Activated T-helper 17 cell treated with anti-CD3 and anti-CD28 coated beads, Interleukin-2, amount 50 U/mL, for 72 hours (primary cell): Measurements from ENCODE around the gene PIP4K2A. TPM values are rescaled to one million over a fixed set of nuclear protein-coding genes. Genes with fewer than 3 reads are reported as not detected.
A peak's percentile ranks its signal among the peaks of the same experiment; 100 is the strongest.
"Not testable (repeated sequence)": the region's sequence is repeated elsewhere in the genome, so short reads cannot be mapped to it uniquely, and the experiment has no call there.

Experiments
- ATAC-seq: fragments of 150-1000 bp; cut with Tn5 transposase; replicated peaks from 2 replicates; pipeline ENCODE4 v1.10.0; 2021; ENCODE audit warnings: mild to moderate bottlenecking, moderate library complexity
- H3K27ac Mint-ChIP-seq: one replicate; pipeline ENCODE4 v1.8.0; 2022; ENCODE audit warnings: mixed read lengths
- H3K27me3 Mint-ChIP-seq: one replicate; pipeline ENCODE4 v1.8.0; 2022; ENCODE audit warnings: mixed read lengths
- H3K36me3 Mint-ChIP-seq: one replicate; pipeline ENCODE4 v1.8.0; 2022; ENCODE audit warnings: low read depth, mild to moderate bottlenecking, mixed read lengths
- H3K4me1 Mint-ChIP-seq: one replicate; pipeline ENCODE4 v1.8.0; 2022; ENCODE audit warnings: mixed read lengths
- H3K4me3 Mint-ChIP-seq: one replicate; pipeline ENCODE4 v1.8.0; 2022; ENCODE audit warnings: mild to moderate bottlenecking, mixed read lengths
- H3K9me3 Mint-ChIP-seq: one replicate; pipeline ENCODE4 v1.8.0; 2022; ENCODE audit warnings: mixed read lengths
- total RNA-seq, 2 donors: library from RNA; stranded (reverse); gene quantifications; one replicate each; pipeline ENCODE4 v1.2.3, GENCODE V29; 2022

PIP4K2A gene
- total RNA-seq, 2 donors from 2014 or later: 86.1 to 111 TPM

DNA sequence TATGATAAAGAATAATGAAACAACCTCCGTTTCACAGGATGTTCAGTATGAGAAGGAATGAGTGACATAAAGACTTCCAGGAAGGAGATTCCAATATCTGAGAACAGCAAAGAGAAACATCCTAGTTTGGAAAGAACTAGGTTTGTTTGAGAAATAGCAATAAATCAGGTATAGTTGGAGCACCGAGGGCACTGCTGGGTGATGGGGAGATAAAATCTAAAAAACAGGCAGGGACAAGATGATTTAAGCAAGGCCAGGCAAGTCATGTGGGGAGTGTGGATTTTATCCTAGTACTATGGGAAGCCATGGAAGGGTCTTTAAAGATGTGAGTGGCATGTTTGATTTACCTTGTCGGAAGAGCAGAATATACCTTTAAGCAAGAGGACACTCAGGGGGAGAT is 199.4 kb downstream of the PIP4K2A start:
- Mint-ChIP-seq H3K4me1 (no peaks in the 10 kb centered on the region), H3K36me3 (no peaks in the 10 kb centered on the region), H3K9me3 (peaks cover 19% of the 10 kb centered on the region), H3K4me3 (no peak overlapping the region), H3K27me3 (peaks cover 23% of the 10 kb centered on the region), H3K27ac (no peak overlapping the region)
- no peak for ATAC-seq

DNA sequence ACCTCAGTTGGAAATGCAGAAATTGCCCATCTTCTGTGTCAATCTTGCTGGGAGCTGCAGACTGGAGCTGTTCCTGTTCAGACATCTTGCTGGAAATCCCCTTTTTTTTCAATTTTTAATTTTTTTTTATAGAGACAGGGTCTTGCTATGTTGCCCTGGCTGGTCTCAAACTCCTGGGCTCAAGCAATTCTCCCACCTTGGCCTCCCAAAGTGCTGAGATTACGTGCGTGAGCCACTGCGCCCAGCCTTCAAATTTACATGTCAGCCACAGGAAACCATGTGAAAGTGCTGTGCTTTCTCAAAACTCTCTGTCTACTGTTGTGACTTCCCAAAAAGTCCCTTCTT is 200.0 kb downstream of the PIP4K2A start:
- not testable (repeated sequence) for H3K4me1 Mint-ChIP-seq, H3K36me3 Mint-ChIP-seq, H3K27ac Mint-ChIP-seq, H3K4me3 Mint-ChIP-seq, ATAC-seq
- Mint-ChIP-seq H3K9me3 (peaks cover 19% of the 10 kb centered on the region), H3K27me3 (peaks cover 23% of the 10 kb centered on the region)

DNA sequence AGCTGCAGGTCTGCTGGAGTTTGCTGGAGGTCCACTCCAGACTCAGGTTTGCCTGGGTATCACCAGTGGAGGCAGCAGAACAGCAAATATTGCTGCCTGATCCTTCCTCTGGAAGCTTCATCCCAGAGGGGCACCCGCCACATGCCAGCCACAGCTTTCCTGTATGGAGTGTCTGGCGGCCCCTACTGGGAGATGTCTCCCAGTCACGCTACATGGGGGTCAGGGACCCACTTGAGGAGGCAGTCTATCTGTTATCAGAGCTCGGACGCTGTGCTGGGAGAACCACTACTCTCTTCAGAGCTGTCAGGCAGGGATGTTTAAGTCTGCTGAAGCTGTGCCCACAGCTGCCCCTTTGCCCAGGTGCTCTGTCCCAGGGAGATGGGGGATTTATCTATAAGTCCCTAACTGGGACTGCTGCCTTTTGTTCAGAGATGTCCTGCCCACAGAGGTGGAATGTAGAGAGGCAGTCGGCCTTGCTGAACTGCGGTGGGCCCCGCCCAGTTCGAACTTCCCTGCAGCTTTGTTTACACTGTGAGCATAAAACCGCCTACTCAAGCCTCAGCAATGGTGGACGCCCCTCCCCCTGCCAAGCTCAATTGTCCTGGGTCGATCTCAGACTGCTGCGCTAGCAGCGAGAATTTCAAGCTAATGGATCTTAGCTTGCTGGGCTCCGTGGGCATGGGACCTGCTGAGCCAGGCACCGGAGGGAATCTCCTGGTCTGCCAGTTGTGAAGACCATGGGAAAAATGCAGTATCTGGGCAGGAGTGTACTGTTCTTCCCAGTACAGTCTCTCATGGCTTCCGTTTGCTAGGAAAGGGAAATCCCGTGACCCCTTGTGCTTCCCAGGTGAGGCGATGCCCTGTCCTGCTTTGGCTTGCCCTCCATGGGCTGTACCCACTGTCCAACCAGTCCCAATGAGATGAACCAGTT is 200.6 kb downstream of the PIP4K2A start:
- H3K4me1 Mint-ChIP-seq, H3K4me3 Mint-ChIP-seq, H3K27ac Mint-ChIP-seq, H3K36me3 Mint-ChIP-seq, ATAC-seq: not testable (repeated sequence)
- peaks cover 23% of the 10 kb centered on the region for H3K27me3 Mint-ChIP-seq
- peaks cover 19% of the 10 kb centered on the region for H3K9me3 Mint-ChIP-seq

DNA sequence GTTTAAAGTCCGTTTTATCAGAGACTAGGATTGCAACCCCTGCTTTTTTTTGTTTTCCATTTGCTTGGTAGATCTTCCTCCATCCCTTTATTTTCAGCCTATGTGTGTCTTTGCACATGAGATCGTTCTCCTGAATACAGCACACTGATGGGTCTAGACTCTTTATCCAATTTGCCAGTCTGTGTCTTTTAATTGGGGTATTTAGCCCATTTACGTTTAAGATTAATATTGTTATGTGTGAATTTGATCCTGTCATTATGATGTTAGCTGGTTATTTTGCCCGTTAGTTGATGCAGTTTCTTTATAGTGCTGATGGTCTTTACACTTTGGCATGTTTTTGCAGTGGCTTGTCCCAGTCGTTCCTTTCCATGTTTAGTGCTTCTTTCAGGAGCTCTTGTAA is 202.4 kb downstream of the PIP4K2A start:
- H3K36me3 Mint-ChIP-seq, H3K4me3 Mint-ChIP-seq: not testable (repeated sequence)

DNA sequence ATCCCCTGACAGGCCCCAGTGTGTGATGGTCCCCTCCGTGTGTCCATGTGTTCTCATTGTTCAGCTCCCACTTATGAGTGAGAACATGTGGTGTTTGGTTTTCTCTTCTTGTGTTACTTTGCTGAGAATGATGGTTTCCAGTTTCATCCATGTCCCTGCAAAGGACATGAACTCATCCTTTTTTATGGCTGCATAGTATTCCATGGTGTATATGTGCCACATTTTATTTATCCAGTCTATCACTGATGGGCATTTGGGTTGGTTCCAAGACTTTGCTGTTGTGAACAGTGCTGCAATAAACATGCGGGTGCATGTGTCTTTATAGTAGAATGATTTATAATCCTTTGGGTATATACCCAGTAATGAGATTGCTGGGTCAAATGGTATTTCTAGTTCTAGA is 206.2 kb downstream of the PIP4K2A start:
- H3K27me3 Mint-ChIP-seq: peaks cover 10% of the 10 kb centered on the region
- not testable (repeated sequence) for H3K4me3 Mint-ChIP-seq, H3K4me1 Mint-ChIP-seq, H3K27ac Mint-ChIP-seq, ATAC-seq, H3K36me3 Mint-ChIP-seq, H3K9me3 Mint-ChIP-seq

More for the DNA sequence above, 202.4 kb downstream of the PIP4K2A start:
- H3K4me1 Mint-ChIP-seq, H3K27ac Mint-ChIP-seq, ATAC-seq: not testable (repeated sequence)
- Mint-ChIP-seq H3K27me3 (peaks cover 23% of the 10 kb centered on the region), H3K9me3 (peaks cover 14% of the 10 kb centered on the region)

DNA sequence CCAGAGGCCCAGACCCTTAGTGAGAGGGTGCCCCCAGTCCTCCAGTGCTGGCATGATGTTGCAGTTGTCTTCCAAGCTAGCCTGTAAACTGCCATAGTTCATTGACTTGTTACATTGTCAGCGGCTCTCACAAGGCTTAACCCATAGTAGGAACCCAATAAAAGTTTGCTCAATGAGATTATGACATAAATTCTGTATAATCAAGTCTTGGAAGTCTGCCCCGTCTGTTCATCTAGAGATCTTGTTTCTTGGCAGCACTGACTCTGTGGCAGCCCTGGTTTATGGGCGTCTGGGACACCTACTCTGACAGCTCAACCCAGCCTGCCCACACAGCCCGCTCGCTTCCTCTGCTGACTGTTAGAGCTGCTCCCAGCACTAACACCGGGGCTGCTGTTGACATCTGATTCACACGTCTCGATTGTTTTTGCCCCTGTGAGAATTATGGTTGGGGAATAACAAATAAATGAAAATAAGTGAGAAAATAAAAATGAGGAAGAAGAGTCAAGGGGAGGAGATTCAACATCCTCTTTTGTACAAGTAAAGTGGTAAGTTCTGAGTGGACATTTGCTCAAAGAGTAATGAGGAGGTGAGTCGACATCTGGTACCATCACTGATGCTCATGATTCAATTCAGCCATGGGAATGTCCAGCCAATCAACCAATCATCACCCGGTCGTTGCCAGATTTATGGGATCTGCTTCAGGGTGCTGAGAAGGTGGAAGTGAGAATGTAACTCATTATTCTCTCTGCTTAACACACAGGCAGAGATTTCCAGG is 208.3 kb downstream of the PIP4K2A start:
- Mint-ChIP-seq H3K9me3 (no peaks in the 10 kb centered on the region), H3K27ac (no peak overlapping the region), H3K4me1 (peaks cover 5% of the 10 kb centered on the region), H3K36me3 (no peaks in the 10 kb centered on the region), H3K4me3 (no peak overlapping the region), H3K27me3 (no peaks in the 10 kb centered on the region)
- peak; percentile 95 for ATAC-seq

- Mint-ChIP-seq H3K27me3 (no peaks in the 10 kb centered on the region), H3K4me3 (no peak overlapping the region), H3K9me3 (no peaks in the 10 kb centered on the region), H3K27ac (no peak overlapping the region), H3K4me1 (peaks cover 5% of the 10 kb centered on the region), H3K36me3 (no peaks in the 10 kb centered on the region)
- ATAC-seq: no peak
These were observed 209.6 kb downstream of the PIP4K2A start for GRCh38 chr10:22504766-22505165.

DNA sequence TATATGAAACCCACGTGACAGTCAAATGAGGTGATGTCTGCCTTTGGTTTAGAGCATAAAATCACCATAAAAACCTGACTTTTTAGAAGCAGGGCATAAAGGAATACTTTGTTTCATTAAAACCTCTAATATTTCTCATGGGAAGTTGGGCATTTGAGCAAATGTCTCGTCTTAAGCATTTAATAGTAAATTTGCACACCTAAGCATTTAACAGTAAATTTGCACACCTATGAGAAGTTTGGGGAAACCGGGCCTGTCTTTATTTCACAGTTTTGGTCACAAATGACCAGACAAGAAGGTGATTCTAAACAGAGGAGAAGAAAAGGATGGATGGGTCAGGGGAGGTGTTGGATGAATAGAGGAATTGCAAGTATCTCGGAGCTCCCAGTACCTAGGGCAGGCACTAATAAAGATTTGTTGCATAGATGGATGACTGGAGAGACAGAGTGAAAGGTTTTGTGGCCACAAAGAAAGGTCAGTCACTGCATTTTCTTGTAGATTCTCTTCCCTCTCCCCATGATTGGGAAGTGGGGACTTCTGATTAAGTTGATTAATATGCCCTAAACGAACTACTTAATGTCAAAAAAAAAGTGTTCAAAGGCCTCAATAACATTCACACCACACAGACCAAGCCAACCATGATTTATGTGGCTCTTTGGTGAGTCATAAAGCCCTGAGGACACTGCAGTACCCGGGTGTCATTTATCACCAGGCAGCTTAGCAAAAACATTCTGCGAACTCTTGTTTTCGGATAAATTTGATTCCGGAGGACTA is 210.9 kb downstream of the PIP4K2A start:
- Mint-ChIP-seq H3K27me3 (no peaks in the 10 kb centered on the region), H3K27ac (no peak overlapping the region), H3K9me3 (no peaks in the 10 kb centered on the region), H3K4me1 (peaks cover 5% of the 10 kb centered on the region), H3K36me3 (no peaks in the 10 kb centered on the region), H3K4me3 (no peak overlapping the region)
- ATAC-seq: no peak

DNA sequence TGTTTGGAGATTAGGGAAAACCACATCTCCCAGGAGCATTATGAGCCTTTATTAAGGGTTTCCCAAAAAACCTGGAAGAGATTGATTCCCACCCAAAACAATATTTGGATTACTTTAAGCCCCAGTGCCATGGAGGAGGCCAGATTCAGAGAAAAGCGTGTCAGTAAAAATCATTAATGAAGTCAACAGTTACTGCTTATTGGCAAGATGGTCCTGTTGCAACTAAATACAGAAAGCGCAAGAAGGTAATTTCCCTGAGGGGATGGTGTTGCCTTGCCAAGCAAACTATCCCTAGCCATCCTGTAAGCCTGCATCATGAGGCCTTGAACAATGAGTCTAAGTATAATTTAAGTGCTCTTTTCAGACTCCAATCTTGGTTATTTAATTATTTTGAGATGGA is 212.5 kb downstream of the PIP4K2A start:
- Mint-ChIP-seq H3K36me3 (no peaks in the 10 kb centered on the region), H3K27ac (no peak overlapping the region), H3K4me3 (no peak overlapping the region), H3K27me3 (no peaks in the 10 kb centered on the region), H3K9me3 (no peaks in the 10 kb centered on the region), H3K4me1 (peaks cover 5% of the 10 kb centered on the region)
- no peak for ATAC-seq

- Mint-ChIP-seq H3K9me3 (no peaks in the 10 kb centered on the region), H3K27me3 (no peaks in the 10 kb centered on the region), H3K4me3 (no peak overlapping the region), H3K27ac (no peak overlapping the region), H3K4me1 (peaks cover 5% of the 10 kb centered on the region), H3K36me3 (no peaks in the 10 kb centered on the region)
- no peak for ATAC-seq
These were observed 213.0 kb downstream of the PIP4K2A start for GRCh38 chr10:22501413-22501812.

DNA sequence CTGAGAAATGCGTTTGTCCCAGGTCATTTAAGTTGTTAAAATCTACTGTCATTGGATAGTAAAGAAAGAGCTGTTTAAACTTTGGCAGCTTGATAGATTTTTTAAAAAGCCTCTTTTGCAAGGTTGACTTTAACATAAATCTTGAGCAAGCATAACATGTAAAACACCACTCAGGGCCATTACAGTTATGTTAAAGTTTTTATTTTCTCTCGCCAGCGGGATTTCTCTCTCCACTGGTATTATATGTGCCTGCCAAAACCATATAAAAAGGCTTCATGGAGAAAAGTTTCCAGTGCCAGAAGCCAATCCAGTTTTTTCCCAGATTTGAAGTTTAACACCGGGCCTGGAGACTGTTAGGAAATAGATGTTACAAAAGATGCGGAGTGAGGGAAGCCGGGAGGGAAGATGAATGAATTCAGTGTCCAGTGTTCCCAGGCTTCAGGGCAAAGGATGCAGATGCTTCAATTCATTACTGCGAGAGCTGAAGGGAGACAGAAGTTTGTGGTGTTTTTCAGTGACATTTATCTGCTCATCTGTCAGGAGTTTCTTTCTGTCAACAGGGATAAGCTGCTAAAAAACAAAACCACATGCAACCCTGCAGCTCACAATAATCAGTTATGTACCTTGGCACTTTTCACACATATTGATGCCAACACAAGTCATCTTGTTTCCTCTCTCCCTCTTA is 213.6 kb downstream of the PIP4K2A start:
- no peaks in the 10 kb centered on the region for H3K36me3 Mint-ChIP-seq
- no peaks in the 10 kb centered on the region for H3K27me3 Mint-ChIP-seq
- H3K9me3 Mint-ChIP-seq: no peaks in the 10 kb centered on the region
- no peak for ATAC-seq
- H3K27ac Mint-ChIP-seq: no peak overlapping the region
- H3K4me3 Mint-ChIP-seq: no peak overlapping the region
- no peaks in the 10 kb centered on the region for H3K4me1 Mint-ChIP-seq

GRCh38 chr10:22499973-22500372 is 214.4 kb downstream of the PIP4K2A start:
- not testable (repeated sequence) for ATAC-seq, H3K4me3 Mint-ChIP-seq, H3K36me3 Mint-ChIP-seq, H3K4me1 Mint-ChIP-seq, H3K27me3 Mint-ChIP-seq, H3K9me3 Mint-ChIP-seq, H3K27ac Mint-ChIP-seq

- H3K27me3 Mint-ChIP-seq: no peaks in the 10 kb centered on the region
- H3K4me1 Mint-ChIP-seq: peaks cover 13% of the 10 kb centered on the region
- H3K36me3 Mint-ChIP-seq: no peaks in the 10 kb centered on the region
- no peaks in the 10 kb centered on the region for H3K9me3 Mint-ChIP-seq
- ATAC-seq: no peak
- H3K4me3 Mint-ChIP-seq: no peak overlapping the region
- no peak overlapping the region for H3K27ac Mint-ChIP-seq
These were observed 219.0 kb downstream of the PIP4K2A start for GRCh38 chr10:22495396-22495795.

GRCh38 chr10:22494007-22494406 is 220.4 kb downstream of the PIP4K2A start:
- Mint-ChIP-seq H3K36me3 (no peaks in the 10 kb centered on the region), H3K27ac (no peak overlapping the region), H3K4me1 (peaks cover 13% of the 10 kb centered on the region), H3K4me3 (no peak overlapping the region), H3K27me3 (no peaks in the 10 kb centered on the region), H3K9me3 (no peaks in the 10 kb centered on the region)
- no peak for ATAC-seq
